ENCODE results near the gene WNK3.

WNK3 gene

GRCh38 chrX:54181202-54181953 is 176.5 kb downstream of the WNK3 start:
- Mint-ChIP-seq H3K4me1 (peaks cover 38% of the 10 kb centered on the region), H3K4me3 (peak overlapping the region; percentile 79 to 88 (median 86)), H3K36me3 (ENCODE audit: low read depth) (peaks cover 13% of the 10 kb centered on the region), H3K27me3 (ENCODE audit: low read depth) (no peaks in the 10 kb centered on the region), H3K9me3 (peaks cover 5% of the 10 kb centered on the region), H3K27ac (peak overlapping the region; percentile 14 to 79 (median 71))
- no peak for TF ChIP-seq CTCF (IDR thresholded peaks at IDR 0.05; ENCODE audit: unreplicated experiment in 3 of 3)

GRCh38 chrX:54180403-54180802 is 177.4 kb downstream of the WNK3 start:
- H3K27ac Mint-ChIP-seq, result peak overlapping the region in 1 of 3 experiments; percentile 11
- peak overlapping the region; percentile 79 to 88 (median 86) for H3K4me3 Mint-ChIP-seq
- peaks cover 38% of the 10 kb centered on the region for H3K4me1 Mint-ChIP-seq
- no peaks in the 10 kb centered on the region for H3K27me3 Mint-ChIP-seq (ENCODE audit: low read depth)
- peaks cover 13% of the 10 kb centered on the region for H3K36me3 Mint-ChIP-seq (ENCODE audit: low read depth)
- no peak for TF ChIP-seq CTCF (IDR thresholded peaks at IDR 0.05; ENCODE audit: unreplicated experiment in 3 of 3)
- H3K9me3 Mint-ChIP-seq, result peaks cover 5% of the 10 kb centered on the region

- no peaks in the 10 kb centered on the region for H3K27me3 Mint-ChIP-seq (ENCODE audit: low read depth)
- H3K27ac Mint-ChIP-seq, result no peak overlapping the region
- H3K36me3 Mint-ChIP-seq (ENCODE audit: low read depth), result peaks cover 24% of the 10 kb centered on the region
- peak overlapping the region in 1 of 3 experiments; percentile 32 for H3K4me3 Mint-ChIP-seq
- peaks cover 5% of the 10 kb centered on the region for H3K9me3 Mint-ChIP-seq
- peaks cover 33% of the 10 kb centered on the region for H3K4me1 Mint-ChIP-seq
- no peak for TF ChIP-seq CTCF (IDR thresholded peaks at IDR 0.05; ENCODE audit: unreplicated experiment in 3 of 3)
These were observed 179.5 kb downstream of the WNK3 start for GRCh38 chrX:54178100-54178940.

GRCh38 chrX:54177306-54177705 is 180.5 kb downstream of the WNK3 start:
- no peaks in the 10 kb centered on the region for H3K27me3 Mint-ChIP-seq (ENCODE audit: low read depth)
- peaks cover 29% of the 10 kb centered on the region for H3K36me3 Mint-ChIP-seq (ENCODE audit: low read depth)
- peaks cover 5% of the 10 kb centered on the region for H3K9me3 Mint-ChIP-seq
- H3K4me3 Mint-ChIP-seq, result no peak overlapping the region
- H3K27ac Mint-ChIP-seq, result no peak overlapping the region
- no peak for TF ChIP-seq CTCF (IDR thresholded peaks at IDR 0.05; ENCODE audit: unreplicated experiment in 3 of 3)
- H3K4me1 Mint-ChIP-seq, result peaks cover 33% of the 10 kb centered on the region

GRCh38 chrX:54173791-54174190 is 184.1 kb downstream of the WNK3 start:
- H3K27ac Mint-ChIP-seq, result no peak overlapping the region
- TF ChIP-seq CTCF (IDR thresholded peaks at IDR 0.05; ENCODE audit: unreplicated experiment in 3 of 3), result no peak
- no peaks in the 10 kb centered on the region for H3K27me3 Mint-ChIP-seq (ENCODE audit: low read depth)
- peaks cover 29% of the 10 kb centered on the region for H3K36me3 Mint-ChIP-seq (ENCODE audit: low read depth)
- H3K4me3 Mint-ChIP-seq, result no peak overlapping the region
- peaks cover 9% of the 10 kb centered on the region for H3K4me1 Mint-ChIP-seq
- no peaks in the 10 kb centered on the region for H3K9me3 Mint-ChIP-seq

Data from nephron (organoid).